HG03039 (cell line): ENCODE measurements around the gene RALGDS.
"Not testable (repeated sequence)": the region's sequence is repeated elsewhere in the genome, so short reads cannot be mapped to it uniquely, and the experiment has no call there.

Experiments
- ATAC-seq: cut with Tn5 transposase; IDR thresholded peaks from one replicate; pipeline ENCODE4 v1.9.1; 2021; ENCODE audit warnings: mild to moderate bottlenecking, moderate library complexity; ENCODE audit not compliant: unreplicated experiment

RALGDS gene

DNA sequence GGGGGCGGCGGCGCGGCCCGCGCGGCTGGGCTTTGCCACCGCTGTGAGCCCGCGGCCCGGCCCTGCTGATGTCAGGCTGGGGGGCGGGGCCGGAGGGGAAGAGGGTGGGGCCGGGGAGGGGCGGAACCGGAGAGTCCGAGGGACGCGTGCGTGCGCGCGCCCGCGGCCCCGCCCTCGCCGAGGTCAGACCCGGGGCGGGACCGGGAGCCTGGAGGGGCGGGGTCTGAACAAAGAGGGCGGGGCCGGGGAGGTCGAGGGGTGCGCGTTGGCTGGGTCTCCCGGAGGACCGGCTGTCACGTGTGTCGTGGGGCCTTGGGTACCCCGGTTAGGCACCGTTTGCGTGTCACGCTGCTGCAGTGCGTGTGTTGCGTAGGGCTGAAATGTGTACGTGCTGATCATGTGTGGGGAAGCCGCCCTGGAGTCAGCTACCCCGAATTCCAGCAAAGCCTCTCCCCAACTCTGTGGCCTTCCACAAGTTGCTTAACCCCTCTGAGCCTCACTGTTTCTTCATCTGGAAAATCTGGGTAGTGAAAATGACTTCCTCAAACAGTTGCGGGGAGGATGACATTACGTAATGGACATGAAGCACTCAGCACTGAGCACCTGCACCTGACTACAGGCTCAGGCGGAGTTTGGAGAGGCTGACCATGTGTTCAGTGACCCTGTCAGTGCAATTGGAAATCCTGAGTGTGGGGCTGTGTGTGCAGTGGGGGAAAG lies at the start of gene RALGDS:
Gene RALGDS, minus strand, starts transcription at position 43 of the 717 bp plus-strand sequence. CDS start 86 bp downstream, outside the sequence.
- peak; percentile 68 for ATAC-seq

DNA sequence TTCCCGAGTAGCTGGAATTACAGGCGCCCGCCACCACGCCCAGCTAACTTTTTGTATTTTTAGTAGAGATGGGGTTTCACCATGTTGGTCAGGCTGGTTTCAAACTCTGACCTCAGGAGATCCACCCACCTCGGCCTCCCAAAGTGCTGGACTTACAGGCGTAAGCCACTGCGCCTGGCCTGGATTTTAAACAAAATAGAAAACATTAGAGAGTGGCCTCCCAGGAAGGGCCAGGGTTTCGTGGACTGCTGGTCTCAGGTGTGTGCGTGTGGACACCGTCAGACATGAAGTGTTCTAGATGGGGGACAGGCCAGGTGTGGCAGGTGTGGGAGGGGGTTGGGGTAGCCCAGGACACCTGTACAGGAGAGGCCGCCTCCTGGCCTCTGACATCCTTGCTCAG lies 49.7 kb upstream of the RALGDS start:
- ATAC-seq: no peak

GRCh38 chr9:133169687-133170086 lies 48.6 kb upstream of the RALGDS start:
- not testable (repeated sequence) for ATAC-seq

GRCh38 chr9:133169102-133169501 lies 48.1 kb upstream of the RALGDS start:
- no peak for ATAC-seq

DNA sequence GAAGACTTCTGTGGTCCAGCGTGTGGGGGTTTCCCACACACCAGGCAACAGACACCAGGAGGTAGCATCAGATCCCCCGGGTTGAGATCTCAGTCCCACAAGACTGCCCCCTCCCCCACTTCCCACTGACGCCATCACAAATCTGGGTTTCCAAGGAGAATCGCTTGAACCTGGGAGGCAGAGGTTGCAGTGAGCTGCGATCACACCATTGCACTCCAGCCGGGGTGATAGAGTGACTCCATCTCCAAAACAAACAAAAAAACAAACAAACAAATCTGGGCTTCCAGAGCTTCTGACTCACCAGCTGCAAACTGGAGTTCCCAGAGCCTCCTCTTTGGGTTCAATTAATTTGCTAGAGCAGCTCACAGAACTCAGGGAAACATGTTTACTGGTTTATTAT lies 47.4 kb upstream of the RALGDS start:
- ATAC-seq: no peak

DNA sequence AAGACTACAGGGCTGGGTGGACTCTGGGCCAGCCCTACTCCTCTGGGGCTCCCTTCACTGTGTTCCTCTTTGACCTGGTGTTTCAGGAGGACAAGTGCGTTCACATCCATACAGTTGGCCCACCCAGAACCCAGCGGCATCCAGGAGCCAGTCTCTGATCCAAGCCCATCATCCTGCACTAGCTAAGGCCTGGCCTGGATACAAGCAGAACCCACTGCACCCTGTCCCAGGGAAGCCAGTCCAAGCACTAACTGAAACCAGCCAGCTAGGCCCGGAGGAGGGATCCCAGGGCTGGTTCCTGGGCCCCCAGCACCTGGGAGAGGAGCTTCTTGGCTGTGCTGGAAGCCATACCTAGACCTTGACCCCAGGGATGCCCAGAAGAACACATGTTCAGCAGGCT lies 46.7 kb upstream of the RALGDS start:
- ATAC-seq: no peak

DNA sequence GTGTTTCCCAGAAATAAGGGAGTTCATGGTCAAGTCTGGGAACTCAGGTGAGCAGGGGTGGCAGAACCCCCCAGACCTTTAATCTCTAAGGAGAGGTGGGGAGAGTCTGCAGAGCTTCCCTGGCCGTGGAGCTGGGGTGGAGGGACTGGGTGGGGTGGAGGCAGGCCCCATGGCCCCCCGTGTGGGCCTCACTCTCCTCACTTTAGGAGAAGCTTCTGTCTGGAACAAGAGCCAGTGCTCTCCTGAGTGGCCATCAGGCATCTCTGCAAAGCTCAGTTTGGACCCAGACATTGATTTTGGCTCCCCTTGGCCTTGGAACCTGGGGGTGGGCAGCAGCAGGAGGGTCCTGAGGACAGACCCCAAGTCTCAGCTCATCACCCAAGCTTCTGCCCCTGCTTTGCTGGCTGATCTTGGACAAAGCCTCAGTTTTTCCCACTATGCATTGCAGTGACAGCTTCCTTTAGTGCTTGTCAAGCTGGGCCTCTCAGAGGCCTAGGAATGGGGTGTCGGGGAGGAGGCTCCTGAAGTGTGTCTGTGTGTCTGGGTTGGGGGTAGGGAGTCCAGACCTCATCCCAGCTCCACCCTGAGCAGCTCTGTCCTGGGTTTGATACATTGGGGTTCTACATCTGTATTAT lies 46.2 kb upstream of the RALGDS start:
- ATAC-seq: no peak

GRCh38 chr9:133166392-133166791 lies 45.4 kb upstream of the RALGDS start:
- ATAC-seq: no peak

DNA sequence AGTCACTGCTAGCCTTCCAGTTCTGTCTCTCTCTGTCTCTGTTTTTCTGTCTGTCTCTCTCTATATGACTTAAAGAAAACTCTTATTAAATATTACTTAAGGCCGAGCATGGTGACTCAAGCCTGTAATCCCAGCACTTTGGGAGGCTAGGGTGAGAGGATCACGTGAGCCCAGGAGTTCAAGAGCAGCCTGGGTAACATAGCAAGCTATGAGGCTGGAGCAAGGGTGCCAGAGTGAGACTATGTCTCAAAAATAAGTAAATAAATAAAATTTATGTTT lies 44.4 kb upstream of the RALGDS start:
- no peak for ATAC-seq

GRCh38 chr9:133164191-133164590 lies 43.2 kb upstream of the RALGDS start:
- no peak for ATAC-seq

GRCh38 chr9:133163504-133164172 lies 42.6 kb upstream of the RALGDS start, which contains the start of gene GBGT1:
TSS of gene GBGT1 (minus strand) at chr9:133163914. CDS start at chr9:133162412, 1,502 bp downstream.
- no peak for ATAC-seq

DNA sequence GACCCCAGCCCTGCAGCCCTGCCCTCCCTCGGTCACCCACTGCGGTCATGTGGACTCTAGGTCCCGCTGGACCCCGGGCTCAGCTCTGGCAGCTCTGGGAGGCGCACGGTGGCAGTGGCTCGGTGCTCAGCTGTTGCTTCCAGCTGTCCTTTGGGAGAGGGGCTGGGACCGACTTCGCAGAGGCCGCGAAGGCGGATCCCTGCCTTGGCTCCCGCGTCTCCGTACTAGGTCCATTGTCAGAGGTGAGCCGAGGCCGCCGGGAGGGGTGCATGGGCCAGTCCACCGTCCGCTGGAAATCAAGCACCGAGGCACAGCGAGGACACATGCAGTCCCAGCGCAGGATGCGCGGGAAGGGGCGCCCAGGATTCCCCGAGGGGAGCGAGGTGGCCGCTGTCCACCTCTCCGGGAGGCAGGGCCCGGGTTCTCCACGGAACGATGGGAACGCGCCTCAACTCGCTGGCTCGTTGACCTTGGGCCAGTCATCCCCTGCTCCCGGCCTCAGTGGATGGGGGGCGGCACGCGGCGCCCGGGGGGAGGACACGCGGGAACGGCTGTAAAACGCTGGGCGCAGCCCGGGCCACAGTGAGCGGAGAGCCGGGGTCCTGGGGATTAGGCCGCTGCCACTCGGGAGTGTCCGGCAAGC lies 41.9 kb upstream of the RALGDS start:
- no peak for ATAC-seq

DNA sequence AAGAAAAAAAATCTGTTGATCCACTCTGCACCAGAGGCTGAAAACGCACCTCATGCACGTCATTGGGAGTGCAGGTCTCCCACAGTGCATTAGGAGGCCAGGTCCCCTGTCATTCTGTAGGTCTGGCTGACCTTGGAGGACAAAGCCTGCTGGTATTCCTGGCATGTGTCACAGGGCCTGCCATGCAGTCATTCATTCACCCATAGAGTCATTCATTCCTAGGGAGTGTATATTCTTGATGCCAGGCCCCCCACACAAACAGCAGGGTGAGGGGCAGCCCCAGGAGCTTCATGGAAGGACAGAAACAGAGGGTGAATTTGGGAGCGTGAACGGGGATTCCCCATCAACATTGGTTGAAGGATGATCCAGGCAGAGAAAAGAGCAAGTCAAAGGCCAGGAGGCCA lies 40.5 kb upstream of the RALGDS start:
- no peak for ATAC-seq

GRCh38 chr9:133160742-133161546 lies 39.9 kb upstream of the RALGDS start:
- ATAC-seq: no peak

DNA sequence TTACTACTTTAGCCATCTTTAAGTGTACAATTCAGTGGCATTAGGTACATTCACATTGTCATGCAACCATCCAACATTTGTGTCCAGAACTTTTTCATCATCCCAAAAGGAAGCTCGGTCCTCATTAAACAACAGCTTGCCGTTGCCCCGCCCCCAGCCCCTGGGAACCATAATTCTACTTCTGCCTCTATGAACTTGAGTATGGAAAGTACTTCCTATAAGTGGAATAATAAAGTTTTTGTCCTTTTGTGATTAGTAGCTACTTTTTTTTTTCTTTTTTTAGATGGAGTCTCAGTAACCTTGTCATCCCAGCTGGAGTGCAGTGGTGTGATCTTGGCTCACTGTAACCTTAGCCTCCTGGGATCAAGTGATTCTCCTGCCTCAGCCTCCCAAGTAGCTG lies 37.7 kb upstream of the RALGDS start:
- no peak for ATAC-seq

DNA sequence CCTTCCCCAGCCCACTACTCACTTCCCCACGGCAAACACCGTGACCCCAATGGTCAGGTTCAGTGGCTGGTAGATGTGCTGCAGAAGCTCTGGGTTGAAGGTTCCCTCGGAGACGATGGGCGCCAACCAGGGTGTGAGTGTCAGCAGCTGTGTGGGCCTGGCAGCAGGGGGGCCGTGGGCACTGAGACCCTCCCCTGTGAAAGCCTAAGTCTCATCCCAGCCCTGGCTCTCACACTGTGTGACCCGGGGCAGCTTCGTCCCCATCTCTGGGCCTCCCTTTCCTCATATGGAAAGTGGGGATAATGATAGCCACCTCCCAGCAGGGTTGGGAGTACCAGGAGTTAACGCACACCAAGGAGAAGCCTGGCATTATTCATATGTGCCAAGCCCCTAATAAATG lies 34.1 kb upstream of the RALGDS start:
- no peak for ATAC-seq

- no peak for ATAC-seq
Measured at GRCh38 chr9:133154097-133154989, 33.3 kb upstream of the RALGDS start.

DNA sequence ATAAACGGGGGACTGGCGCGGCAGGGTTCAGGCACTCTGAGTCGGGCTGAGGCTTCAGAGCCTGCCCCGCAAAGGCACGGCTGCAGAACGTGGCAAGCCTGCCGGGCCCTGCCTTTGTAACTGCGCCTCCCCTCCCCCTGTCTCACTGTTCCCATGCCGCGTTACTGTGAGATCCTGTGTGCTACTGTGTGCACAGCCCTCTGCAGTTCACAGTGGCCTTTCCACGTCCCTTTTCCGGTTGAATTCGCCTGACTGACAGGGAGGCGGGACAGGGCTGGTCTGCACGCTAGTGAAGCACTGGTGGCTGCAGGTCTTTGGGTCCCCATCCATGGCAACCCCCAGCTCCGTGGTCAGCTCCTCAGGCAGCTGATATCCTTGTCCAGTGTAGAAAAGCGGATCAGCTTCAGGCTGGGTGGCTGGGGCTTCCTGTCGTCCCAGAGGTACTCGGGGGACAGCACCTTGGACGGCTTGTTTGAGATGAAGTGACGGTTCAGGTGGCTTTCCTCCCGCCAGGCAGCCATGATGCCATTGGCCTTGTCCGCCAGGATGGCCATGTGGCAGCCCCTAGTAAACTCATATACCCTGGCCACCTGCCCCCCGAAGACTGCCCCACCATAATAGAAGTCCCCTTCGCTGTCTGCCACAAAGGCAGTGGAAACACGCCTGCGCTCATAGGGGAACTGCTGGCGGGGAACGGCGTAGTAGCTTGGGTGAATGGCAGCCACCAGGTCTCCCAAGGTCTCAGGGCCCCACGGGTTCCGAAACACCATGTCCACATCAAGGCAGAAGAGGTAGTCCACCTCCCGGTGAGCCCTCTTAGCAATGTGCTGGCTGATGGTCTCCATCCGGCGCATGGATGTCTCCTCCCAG lies 32.4 kb upstream of the RALGDS start:
- ATAC-seq: no peak
